Brain microvascular endothelial cell (primary cell): ENCODE results near the gene GHRH.

ENCODE experiments used
- DNase-seq: peaks from one replicate; pipeline ENCODE4 v3.0.0-alpha.2; 2020
- H3K27ac ChIP-seq: fragments of 250-450 bp; sonication (Bioruptor Pico); 2 replicates; pipeline ENCODE4 v1.5.1; 2020; ENCODE audit warnings: mild to moderate bottlenecking, moderate library complexity
- H3K27me3 ChIP-seq: fragments of 250-450 bp; sonication (Bioruptor Pico); replicated peaks from 2 replicates; pipeline ENCODE4 v1.5.1; 2020; ENCODE audit warnings: mild to moderate bottlenecking
- H3K36me3 ChIP-seq: fragments of 250-450 bp; sonication (Bioruptor Pico); replicated peaks from 2 replicates; pipeline ENCODE4 v1.5.1; 2020; ENCODE audit warnings: mild to moderate bottlenecking
- H3K4me3 ChIP-seq: 2 replicates; pipeline ENCODE4 v1.5.1; 2011; ENCODE audit warnings: low read depth, mild to moderate bottlenecking, control low read depth, low read length, moderate library complexity
- in situ Hi-C: cut with HindIII; loops from 2 replicates; pipeline ENCODE4 v1.10.0; 2017; ENCODE audit warnings: low sequenced_read_pairs, low pct_ligation_motif_present
- TF ChIP-seq, protein P1 (sequence below): IDR thresholded peaks from 2 replicates; pipeline ENCODE4 v1.5.1; 2011; ENCODE audit warnings: low read depth, mild to moderate bottlenecking, moderate library complexity, low read length, control low read depth, inconsistent platforms; ENCODE audit errors: missing control alignments

GHRH gene

DNA sequence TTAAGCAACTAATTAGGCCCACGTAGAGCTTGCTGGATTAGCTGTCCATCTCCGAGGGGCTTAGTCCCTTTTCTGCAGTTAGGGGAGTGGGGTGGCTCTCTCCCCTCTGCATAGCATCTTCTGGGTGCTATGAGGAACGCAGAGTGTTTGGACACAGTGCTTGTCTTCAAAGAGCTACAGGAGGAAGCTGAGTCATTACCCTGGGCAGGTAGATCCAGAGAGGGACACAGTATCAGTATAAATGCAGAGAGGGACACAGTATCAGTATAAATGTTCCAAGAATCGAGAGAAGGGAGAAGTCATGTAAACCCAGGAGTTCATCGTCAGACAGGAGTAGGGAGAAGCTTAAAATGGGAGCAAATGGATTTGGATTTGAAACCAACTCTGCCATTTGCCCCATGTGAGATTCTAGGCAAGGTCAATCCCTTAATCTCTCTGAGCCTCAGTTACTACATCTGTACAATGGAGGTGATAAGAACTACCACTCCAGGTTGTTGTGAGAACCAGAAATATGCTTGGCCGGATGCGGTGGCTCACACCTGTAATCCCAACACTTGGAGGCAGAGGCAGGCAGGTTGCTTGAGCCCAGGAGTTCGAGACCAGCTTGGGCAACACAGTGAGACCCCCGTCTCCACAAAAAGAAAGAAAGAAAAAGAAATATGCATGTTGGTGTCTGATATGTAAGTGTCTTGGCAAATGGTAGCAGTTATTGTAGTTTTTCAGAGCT lies 5.5 kb upstream of the GHRH start:
- DNase-seq = no peak
- no peaks in the 10 kb centered on the region for H3K27me3 ChIP-seq
- in situ Hi-C loops = loop anchor here (25.0 kb wide), 1 partner anchor 270 kb away; the partner anchor contains the start of gene BLCAP
- TF ChIP-seq, protein P1, sequence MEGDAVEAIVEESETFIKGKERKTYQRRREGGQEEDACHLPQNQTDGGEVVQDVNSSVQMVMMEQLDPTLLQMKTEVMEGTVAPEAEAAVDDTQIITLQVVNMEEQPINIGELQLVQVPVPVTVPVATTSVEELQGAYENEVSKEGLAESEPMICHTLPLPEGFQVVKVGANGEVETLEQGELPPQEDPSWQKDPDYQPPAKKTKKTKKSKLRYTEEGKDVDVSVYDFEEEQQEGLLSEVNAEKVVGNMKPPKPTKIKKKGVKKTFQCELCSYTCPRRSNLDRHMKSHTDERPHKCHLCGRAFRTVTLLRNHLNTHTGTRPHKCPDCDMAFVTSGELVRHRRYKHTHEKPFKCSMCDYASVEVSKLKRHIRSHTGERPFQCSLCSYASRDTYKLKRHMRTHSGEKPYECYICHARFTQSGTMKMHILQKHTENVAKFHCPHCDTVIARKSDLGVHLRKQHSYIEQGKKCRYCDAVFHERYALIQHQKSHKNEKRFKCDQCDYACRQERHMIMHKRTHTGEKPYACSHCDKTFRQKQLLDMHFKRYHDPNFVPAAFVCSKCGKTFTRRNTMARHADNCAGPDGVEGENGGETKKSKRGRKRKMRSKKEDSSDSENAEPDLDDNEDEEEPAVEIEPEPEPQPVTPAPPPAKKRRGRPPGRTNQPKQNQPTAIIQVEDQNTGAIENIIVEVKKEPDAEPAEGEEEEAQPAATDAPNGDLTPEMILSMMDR = no peak
- H3K36me3 ChIP-seq = no peaks in the 10 kb centered on the region
- no peak overlapping the region for H3K4me3 ChIP-seq
- H3K27ac ChIP-seq = no peak overlapping the region

DNA sequence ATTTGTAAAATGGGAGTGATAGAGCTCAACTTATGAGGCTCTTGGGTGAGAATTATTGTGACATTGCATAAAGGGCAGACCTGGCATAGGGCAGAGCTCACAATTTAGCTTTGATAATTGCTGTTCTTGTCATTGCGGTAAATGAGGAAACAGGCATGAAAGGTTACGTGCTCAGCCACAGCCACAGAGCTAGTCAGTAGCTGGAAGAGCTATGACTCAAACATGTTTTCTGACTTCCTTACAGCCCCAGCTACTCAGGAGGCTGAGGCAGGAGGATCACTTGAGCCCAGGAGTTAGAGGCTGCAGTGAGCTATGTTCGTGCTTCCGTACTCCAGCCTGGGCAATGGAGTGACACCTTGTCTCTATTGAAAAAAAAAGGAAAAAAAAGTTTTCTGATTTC lies 3.5 kb upstream of the GHRH start:
- no peak for DNase-seq

DNA sequence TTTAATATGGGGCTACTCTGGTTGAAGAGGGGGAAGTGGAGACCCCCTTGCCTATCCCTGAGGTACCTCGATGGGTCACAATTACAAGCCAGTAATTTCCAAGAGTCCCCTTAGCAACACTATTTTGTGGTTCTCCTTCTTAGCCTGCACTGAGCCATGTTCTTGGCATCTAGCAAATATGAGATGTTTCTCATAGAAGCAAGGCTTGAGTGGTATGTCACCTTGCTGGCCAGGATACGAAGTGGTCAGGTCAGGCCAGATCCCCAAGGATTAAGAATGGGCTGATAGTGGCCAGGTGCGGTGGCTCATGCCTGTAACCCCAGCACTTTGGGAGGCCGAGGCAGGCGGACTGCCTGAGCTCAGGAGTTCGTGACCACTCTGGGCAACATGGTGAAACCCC lies 2.1 kb upstream of the GHRH start:
- no peak overlapping the region for H3K4me3 ChIP-seq
- DNase-seq = no peak
- H3K36me3 ChIP-seq = no peaks in the 10 kb centered on the region
- in situ Hi-C loops = loop anchor here (25.0 kb wide), 1 partner anchor 274 kb away; the partner anchor contains the start of gene BLCAP
- peaks cover 3% of the 10 kb centered on the region for H3K27me3 ChIP-seq
- TF ChIP-seq, protein P1 = no peak
- no peak overlapping the region for H3K27ac ChIP-seq

More for the DNA sequence above, 3.5 kb upstream of the GHRH start:
- no peak overlapping the region for H3K27ac ChIP-seq
- no peaks in the 10 kb centered on the region for H3K36me3 ChIP-seq
- H3K27me3 ChIP-seq = no peaks in the 10 kb centered on the region
- no peak overlapping the region for H3K4me3 ChIP-seq
- TF ChIP-seq, protein P1 = no peak
- in situ Hi-C loops = loop anchor here (25.0 kb wide), 1 partner anchor 272 kb away; the partner anchor contains the start of gene BLCAP

GRCh38 chr20:37262505-37262904 lies 891 bp upstream of the GHRH start:
- no peak overlapping the region for H3K4me3 ChIP-seq
- H3K27me3 ChIP-seq = peaks cover 5% of the 10 kb centered on the region
- DNase-seq = no peak
- TF ChIP-seq, protein P1 = no peak
- in situ Hi-C loops = loop anchor here (25.0 kb wide), 1 partner anchor 275 kb away; the partner anchor contains the start of gene BLCAP
- no peaks in the 10 kb centered on the region for H3K36me3 ChIP-seq
- no peak overlapping the region for H3K27ac ChIP-seq

GRCh38 chr20:37260923-37261322 lies 691 bp downstream of the GHRH start:
- H3K27ac ChIP-seq = no peak overlapping the region
- H3K4me3 ChIP-seq = no peak overlapping the region
- no peaks in the 10 kb centered on the region for H3K36me3 ChIP-seq
- no peak for DNase-seq
- TF ChIP-seq, protein P1 = no peak
- H3K27me3 ChIP-seq = peaks cover 5% of the 10 kb centered on the region
- in situ Hi-C loops = loop anchor here (25.0 kb wide), 1 partner anchor 276 kb away; the partner anchor contains the start of gene BLCAP
